ENCODE measurements around the gene PTRHD1. TPM values are rescaled to one million over a fixed set of nuclear protein-coding genes. Genes with fewer than 3 reads are reported as not detected.

The PTRHD1 gene
- total RNA-seq, 4 donors from 2014 or later, result 30.6 to 50.9 (median 40.5) TPM

DNA sequence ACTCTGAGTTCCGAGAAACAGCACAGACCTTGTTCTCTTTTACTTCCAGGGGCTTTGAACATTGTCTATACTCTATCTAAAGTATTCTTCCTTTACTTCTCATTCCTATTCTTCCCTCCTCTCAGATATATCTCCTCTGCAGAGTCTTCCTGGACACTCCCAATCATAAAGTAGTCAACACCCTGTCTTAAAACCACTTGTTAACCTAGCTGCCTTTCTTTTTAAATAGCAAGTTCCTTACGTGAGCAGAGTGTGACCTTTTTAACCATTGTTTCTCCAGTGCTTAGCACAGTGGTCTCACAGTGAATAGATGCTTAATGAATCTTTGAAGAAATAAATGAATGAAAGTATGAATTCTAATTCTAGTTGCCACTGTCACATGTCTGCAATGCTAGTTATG lies 47.4 kb downstream of the PTRHD1 start:
- H3K9me3 ChIP-seq, result no peaks in the 10 kb centered on the region
- H3K4me1 ChIP-seq, result peaks cover 0 to 13% (median 0%) of the 10 kb centered on the region in 4 donors
- no peak overlapping the region for H3K4me3 ChIP-seq
- no peak overlapping the region for H3K27ac ChIP-seq
- no peaks in the 10 kb centered on the region for H3K27me3 ChIP-seq
- no peak for TF ChIP-seq CTCF (IDR thresholded peaks at IDR 0.05)
- no peak for TF ChIP-seq POLR2A (IDR thresholded peaks at IDR 0.05)
- no peak for TF ChIP-seq EP300 (IDR thresholded peaks at IDR 0.05; ENCODE audit: low read depth)
- no peak for TF ChIP-seq POLR2AphosphoS5 (IDR thresholded peaks at IDR 0.05)
- DNase-seq, result no peak
- 56 to 58% methylated on average over 2 of the region's 2 CpGs for WGBS, 2 donors (ENCODE audit: low coverage in 1 of 2)
- intact Hi-C loops (cut with DNase I; ENCODE audit: low total_unique reads) (no loop called here), in situ Hi-C loops (cut with MboI; ENCODE audit: low pct_ligation_motif_present in 1 of 4, low pct_unique_long_range_greater_than_20kb in 1 of 4, low sequenced_read_pairs in 3 of 4) (no loop called here)
- H3K36me3 ChIP-seq, result peaks cover 0 to 22% (median 8%) of the 10 kb centered on the region in 4 donors

- in situ Hi-C loops (cut with MboI; ENCODE audit: low pct_ligation_motif_present in 1 of 4, low pct_unique_long_range_greater_than_20kb in 1 of 4, low sequenced_read_pairs in 3 of 4) (no loop called here), intact Hi-C loops (cut with DNase I; ENCODE audit: low total_unique reads) (no loop called here)
- Histone ChIP-seq H3K9me3 (no peaks in the 10 kb centered on the region), H3K27me3 (no peaks in the 10 kb centered on the region), H3K4me3 (no peak overlapping the region), H3K4me1 (peaks cover 0 to 13% (median 0%) of the 10 kb centered on the region in 4 donors), H3K36me3 (peaks cover 0 to 24% (median 8%) of the 10 kb centered on the region in 4 donors), H3K27ac (no peak overlapping the region)
- WGBS, 2 donors (ENCODE audit: low coverage in 1 of 2), result 77% methylated on average over 1 of the region's 1 CpG; no CpG with 5 or more reads in 1 of the 2 donors
- TF ChIP-seq POLR2AphosphoS5 (IDR thresholded peaks at IDR 0.05) (no peak), EP300 (IDR thresholded peaks at IDR 0.05; ENCODE audit: low read depth) (no peak), CTCF (IDR thresholded peaks at IDR 0.05) (no peak), POLR2A (IDR thresholded peaks at IDR 0.05) (no peak)
- no peak for DNase-seq
These were observed 48.8 kb downstream of the PTRHD1 start for GRCh38 chr2:24744356-24744755.

GRCh38 chr2:24743924-24744323 lies 49.3 kb downstream of the PTRHD1 start:
- in situ Hi-C loops (cut with MboI; ENCODE audit: low pct_ligation_motif_present in 1 of 4, low pct_unique_long_range_greater_than_20kb in 1 of 4, low sequenced_read_pairs in 3 of 4) (no loop called here), intact Hi-C loops (cut with DNase I; ENCODE audit: low total_unique reads) (no loop called here)
- H3K4me1 ChIP-seq, result peaks cover 0 to 13% (median 0%) of the 10 kb centered on the region in 4 donors
- DNase-seq, result no peak
- peaks cover 0 to 24% (median 8%) of the 10 kb centered on the region in 4 donors for H3K36me3 ChIP-seq
- H3K4me3 ChIP-seq, result no peak overlapping the region
- WGBS, 2 donors (ENCODE audit: low coverage in 1 of 2), result 81 to 86% methylated on average over 3 of the region's 3 CpGs
- no peaks in the 10 kb centered on the region for H3K27me3 ChIP-seq
- H3K9me3 ChIP-seq, result no peaks in the 10 kb centered on the region
- H3K27ac ChIP-seq, result no peak overlapping the region
- TF ChIP-seq CTCF (IDR thresholded peaks at IDR 0.05) (no peak), EP300 (IDR thresholded peaks at IDR 0.05; ENCODE audit: low read depth) (no peak), POLR2AphosphoS5 (IDR thresholded peaks at IDR 0.05) (no peak), POLR2A (IDR thresholded peaks at IDR 0.05) (no peak)

- H3K4me3 ChIP-seq, result no peak overlapping the region
- intact Hi-C loops (cut with DNase I; ENCODE audit: low total_unique reads), result no loop called here
These were observed 50.5 kb downstream of the PTRHD1 start for GRCh38 chr2:24742730-24743129.

More at GRCh38 chr2:24742730-24743129, 50.5 kb downstream of the PTRHD1 start:
- TF ChIP-seq POLR2AphosphoS5 (IDR thresholded peaks at IDR 0.05) (no peak), CTCF (IDR thresholded peaks at IDR 0.05) (no peak), POLR2A (IDR thresholded peaks at IDR 0.05) (no peak), EP300 (IDR thresholded peaks at IDR 0.05; ENCODE audit: low read depth) (no peak)
- Histone ChIP-seq H3K27ac (no peak overlapping the region), H3K4me1 (peaks cover 0 to 13% (median 2%) of the 10 kb centered on the region in 4 donors), H3K36me3 (peaks cover 0 to 24% (median 8%) of the 10 kb centered on the region in 4 donors), H3K9me3 (no peaks in the 10 kb centered on the region), H3K27me3 (no peaks in the 10 kb centered on the region)
- 79 to 86% methylated on average over 1 of the region's 1 CpG for WGBS, 2 donors (ENCODE audit: low coverage in 1 of 2)
- in situ Hi-C loops (cut with MboI; ENCODE audit: low pct_ligation_motif_present in 1 of 4, low pct_unique_long_range_greater_than_20kb in 1 of 4, low sequenced_read_pairs in 3 of 4), result no loop called here
- no peak for DNase-seq
